GM23338 (cell line): ENCODE measurements around the gene RTN4RL1. TPM values are rescaled to one million over a fixed set of nuclear protein-coding genes. Genes with fewer than 3 reads are reported as not detected.

Source experiments
- CREB1 ChIP-seq: fragments of 250-450 bp; sonication (Bioruptor Pico); IDR thresholded peaks from 2 replicates; pipeline ENCODE4 v1.5.0; 2020; ENCODE audit warnings: low read depth, mild to moderate bottlenecking, moderate library complexity
- CTCF ChIP-seq, 2 experiments: fragments of 200-600 bp in 1 of 2; sonication (generic) in 1 of 2; conservative IDR thresholded peaks; 2 replicates each; pipeline versions ENCODE4 v1.5.1 to v1.6.1; 2016 to 2017; ENCODE audit warnings: antibody characterized with exemption in 2 of 2, low read depth in 2 of 2, mild to moderate bottlenecking in 2 of 2, moderate library complexity in 1 of 2
- ETS1 ChIP-seq: IDR thresholded peaks from 2 replicates; pipeline ENCODE4 v1.6.1; 2016; ENCODE audit warnings: antibody characterized with exemption
- POLR2AphosphoS5 ChIP-seq: IDR thresholded peaks from 2 replicates; pipeline ENCODE4 v1.6.1; 2016; ENCODE audit warnings: antibody characterized with exemption, low read depth
- STAT1 ChIP-seq: IDR thresholded peaks from one replicate; pipeline ENCODE4 v1.6.1; 2016; ENCODE audit warnings: antibody characterized with exemption; ENCODE audit not compliant: unreplicated experiment
- ZNF331 ChIP-seq: fragments of 250-450 bp; sonication (Bioruptor Pico); IDR thresholded peaks from 2 replicates; pipeline ENCODE4 v1.5.0; 2020; ENCODE audit warnings: low read depth, mild to moderate bottlenecking, moderate library complexity
- polyA plus RNA-seq: library from polyadenylated mRNA; unstranded; fragments of >200 nt; fragmentation: Nextera tagmentation; extraction: Ambion mirVana; gene quantifications from 2 replicates; pipeline ENCODE4 v1.2.1, GENCODE V29; 2016
- total RNA-seq: library from RNA; depleted of rRNA; stranded (reverse); fragments of >200 nt; shearing (Covaris generic); gene quantifications from 2 replicates; pipeline ENCODE4 v1.2.3, GENCODE V29; 2014
- TF ChIP-seq, protein P1 (sequence below): fragments of 250-450 bp; sonication (Bioruptor Pico); IDR thresholded peaks from 2 replicates; pipeline ENCODE4 v1.5.0; 2020; ENCODE audit warnings: mild to moderate bottlenecking, moderate library complexity

RTN4RL1 gene
- total and polyA plus RNA-seq, 2 experiments from 2014 or later = 0.17 TPM; not detected in 1

DNA sequence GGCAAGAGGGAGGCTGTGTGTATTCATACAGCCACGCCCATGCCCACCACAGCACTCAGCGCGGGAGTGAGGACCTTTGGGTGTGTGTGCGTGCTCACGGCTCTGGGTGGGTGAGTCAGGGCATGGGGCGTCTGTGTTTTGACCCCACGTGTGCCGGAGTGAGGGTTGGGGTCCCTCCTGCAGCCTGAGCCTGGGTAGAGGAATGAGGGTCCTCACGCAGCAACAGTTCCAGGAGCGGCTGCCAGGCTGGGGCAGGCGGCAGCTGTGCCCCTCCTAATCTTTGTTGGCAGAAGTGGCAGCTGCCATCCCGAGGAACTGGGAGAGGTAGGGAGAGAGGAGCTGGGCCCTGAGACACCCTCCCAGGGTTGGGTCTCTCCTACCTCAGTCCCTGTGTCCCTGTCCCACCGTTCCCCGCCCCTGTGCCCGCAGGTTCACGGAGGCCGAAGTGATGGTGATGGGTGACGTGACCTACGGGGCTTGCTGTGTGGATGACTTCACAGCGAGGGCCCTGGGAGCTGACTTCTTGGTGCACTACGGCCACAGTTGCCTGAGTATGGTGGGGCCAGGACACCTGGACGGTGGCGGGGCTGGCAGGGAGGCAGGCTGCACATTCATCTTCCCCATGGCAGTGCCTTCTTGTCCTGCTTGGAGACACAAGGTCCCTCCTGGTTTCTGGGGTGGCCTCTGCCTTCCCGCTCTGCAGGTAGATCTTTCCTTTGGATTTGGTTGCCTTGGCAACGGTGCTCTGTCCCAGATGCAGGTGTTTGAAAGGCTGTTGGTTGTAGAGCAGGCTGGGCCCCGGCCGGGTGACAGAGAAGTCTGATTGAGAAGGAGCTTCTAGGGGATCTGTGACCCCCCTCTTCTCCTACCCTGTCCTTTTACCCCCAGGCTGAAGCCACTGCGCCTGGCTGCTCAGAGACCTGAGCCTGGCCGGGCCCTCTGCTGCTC lies 10.7 kb upstream of the RTN4RL1 start (continued):
- TF ChIP-seq, protein P1, sequence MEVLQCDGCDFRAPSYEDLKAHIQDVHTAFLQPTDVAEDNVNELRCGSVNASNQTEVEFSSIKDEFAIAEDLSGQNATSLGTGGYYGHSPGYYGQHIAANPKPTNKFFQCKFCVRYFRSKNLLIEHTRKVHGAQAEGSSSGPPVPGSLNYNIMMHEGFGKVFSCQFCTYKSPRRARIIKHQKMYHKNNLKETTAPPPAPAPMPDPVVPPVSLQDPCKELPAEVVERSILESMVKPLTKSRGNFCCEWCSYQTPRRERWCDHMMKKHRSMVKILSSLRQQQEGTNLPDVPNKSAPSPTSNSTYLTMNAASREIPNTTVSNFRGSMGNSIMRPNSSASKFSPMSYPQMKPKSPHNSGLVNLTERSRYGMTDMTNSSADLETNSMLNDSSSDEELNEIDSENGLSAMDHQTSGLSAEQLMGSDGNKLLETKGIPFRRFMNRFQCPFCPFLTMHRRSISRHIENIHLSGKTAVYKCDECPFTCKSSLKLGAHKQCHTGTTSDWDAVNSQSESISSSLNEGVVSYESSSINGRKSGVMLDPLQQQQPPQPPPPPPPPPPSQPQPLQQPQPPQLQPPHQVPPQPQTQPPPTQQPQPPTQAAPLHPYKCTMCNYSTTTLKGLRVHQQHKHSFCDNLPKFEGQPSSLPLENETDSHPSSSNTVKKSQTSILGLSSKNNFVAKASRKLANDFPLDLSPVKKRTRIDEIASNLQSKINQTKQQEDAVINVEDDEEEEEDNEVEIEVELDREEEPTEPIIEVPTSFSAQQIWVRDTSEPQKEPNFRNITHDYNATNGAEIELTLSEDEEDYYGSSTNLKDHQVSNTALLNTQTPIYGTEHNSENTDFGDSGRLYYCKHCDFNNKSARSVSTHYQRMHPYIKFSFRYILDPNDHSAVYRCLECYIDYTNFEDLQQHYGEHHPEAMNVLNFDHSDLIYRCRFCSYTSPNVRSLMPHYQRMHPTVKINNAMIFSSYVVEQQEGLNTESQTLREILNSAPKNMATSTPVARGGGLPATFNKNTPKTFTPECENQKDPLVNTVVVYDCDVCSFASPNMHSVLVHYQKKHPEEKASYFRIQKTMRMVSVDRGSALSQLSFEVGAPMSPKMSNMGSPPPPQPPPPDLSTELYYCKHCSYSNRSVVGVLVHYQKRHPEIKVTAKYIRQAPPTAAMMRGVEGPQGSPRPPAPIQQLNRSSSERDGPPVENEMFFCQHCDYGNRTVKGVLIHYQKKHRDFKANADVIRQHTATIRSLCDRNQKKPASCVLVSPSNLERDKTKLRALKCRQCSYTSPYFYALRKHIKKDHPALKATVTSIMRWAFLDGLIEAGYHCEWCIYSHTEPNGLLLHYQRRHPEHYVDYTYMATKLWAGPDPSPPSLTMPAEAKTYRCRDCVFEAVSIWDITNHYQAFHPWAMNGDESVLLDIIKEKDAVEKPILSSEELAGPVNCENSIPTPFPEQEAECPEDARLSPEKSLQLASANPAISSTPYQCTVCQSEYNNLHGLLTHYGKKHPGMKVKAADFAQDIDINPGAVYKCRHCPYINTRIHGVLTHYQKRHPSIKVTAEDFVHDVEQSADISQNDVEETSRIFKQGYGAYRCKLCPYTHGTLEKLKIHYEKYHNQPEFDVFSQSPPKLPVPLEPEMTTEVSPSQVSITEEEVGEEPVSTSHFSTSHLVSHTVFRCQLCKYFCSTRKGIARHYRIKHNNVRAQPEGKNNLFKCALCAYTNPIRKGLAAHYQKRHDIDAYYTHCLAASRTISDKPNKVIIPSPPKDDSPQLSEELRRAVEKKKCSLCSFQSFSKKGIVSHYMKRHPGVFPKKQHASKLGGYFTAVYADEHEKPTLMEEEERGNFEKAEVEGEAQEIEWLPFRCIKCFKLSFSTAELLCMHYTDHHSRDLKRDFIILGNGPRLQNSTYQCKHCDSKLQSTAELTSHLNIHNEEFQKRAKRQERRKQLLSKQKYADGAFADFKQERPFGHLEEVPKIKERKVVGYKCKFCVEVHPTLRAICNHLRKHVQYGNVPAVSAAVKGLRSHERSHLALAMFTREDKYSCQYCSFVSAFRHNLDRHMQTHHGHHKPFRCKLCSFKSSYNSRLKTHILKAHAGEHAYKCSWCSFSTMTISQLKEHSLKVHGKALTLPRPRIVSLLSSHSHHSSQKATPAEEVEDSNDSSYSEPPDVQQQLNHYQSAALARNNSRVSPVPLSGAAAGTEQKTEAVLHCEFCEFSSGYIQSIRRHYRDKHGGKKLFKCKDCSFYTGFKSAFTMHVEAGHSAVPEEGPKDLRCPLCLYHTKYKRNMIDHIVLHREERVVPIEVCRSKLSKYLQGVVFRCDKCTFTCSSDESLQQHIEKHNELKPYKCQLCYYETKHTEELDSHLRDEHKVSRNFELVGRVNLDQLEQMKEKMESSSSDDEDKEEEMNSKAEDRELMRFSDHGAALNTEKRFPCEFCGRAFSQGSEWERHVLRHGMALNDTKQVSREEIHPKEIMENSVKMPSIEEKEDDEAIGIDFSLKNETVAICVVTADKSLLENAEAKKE = no peak
- no peak for TF ChIP-seq ZNF331 (CRISPR knock-in tag)
- TF ChIP-seq CTCF (conservative IDR thresholded peaks at IDR 0.05; ENCODE audit: low read depth in 2 of 2) = no peak
- no peak for TF ChIP-seq CREB1 (CRISPR knock-in tag)
- no peak for TF ChIP-seq ETS1
- TF ChIP-seq POLR2AphosphoS5 = no peak
- no peak for TF ChIP-seq STAT1
